ENCODE results near the gene BGN.

The BGN gene

GRCh38 chrX:153476666-153477363 is 18.0 kb upstream of the BGN start:
- DNase-seq (ENCODE audit: low spot score): no peak
- TF ChIP-seq, protein P1, sequence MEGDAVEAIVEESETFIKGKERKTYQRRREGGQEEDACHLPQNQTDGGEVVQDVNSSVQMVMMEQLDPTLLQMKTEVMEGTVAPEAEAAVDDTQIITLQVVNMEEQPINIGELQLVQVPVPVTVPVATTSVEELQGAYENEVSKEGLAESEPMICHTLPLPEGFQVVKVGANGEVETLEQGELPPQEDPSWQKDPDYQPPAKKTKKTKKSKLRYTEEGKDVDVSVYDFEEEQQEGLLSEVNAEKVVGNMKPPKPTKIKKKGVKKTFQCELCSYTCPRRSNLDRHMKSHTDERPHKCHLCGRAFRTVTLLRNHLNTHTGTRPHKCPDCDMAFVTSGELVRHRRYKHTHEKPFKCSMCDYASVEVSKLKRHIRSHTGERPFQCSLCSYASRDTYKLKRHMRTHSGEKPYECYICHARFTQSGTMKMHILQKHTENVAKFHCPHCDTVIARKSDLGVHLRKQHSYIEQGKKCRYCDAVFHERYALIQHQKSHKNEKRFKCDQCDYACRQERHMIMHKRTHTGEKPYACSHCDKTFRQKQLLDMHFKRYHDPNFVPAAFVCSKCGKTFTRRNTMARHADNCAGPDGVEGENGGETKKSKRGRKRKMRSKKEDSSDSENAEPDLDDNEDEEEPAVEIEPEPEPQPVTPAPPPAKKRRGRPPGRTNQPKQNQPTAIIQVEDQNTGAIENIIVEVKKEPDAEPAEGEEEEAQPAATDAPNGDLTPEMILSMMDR (IDR thresholded peaks at IDR 0.05; ENCODE audit: extremely low read depth, missing control alignments): no peak

GRCh38 chrX:153477364-153477857 is 17.4 kb upstream of the BGN start:
- DNase-seq (ENCODE audit: low spot score): no peak
- TF ChIP-seq, protein P1 (IDR thresholded peaks at IDR 0.05; ENCODE audit: extremely low read depth, missing control alignments): no peak

GRCh38 chrX:153477901-153478300 is 16.9 kb upstream of the BGN start:
- TF ChIP-seq, protein P1 (IDR thresholded peaks at IDR 0.05; ENCODE audit: extremely low read depth, missing control alignments): no peak
- no peak for DNase-seq (ENCODE audit: low spot score)

- DNase-seq (ENCODE audit: low spot score): no peak
- TF ChIP-seq, protein P1 (IDR thresholded peaks at IDR 0.05; ENCODE audit: extremely low read depth, missing control alignments): no peak
Measured at GRCh38 chrX:153478746-153479145, 16.0 kb upstream of the BGN start.

DNA sequence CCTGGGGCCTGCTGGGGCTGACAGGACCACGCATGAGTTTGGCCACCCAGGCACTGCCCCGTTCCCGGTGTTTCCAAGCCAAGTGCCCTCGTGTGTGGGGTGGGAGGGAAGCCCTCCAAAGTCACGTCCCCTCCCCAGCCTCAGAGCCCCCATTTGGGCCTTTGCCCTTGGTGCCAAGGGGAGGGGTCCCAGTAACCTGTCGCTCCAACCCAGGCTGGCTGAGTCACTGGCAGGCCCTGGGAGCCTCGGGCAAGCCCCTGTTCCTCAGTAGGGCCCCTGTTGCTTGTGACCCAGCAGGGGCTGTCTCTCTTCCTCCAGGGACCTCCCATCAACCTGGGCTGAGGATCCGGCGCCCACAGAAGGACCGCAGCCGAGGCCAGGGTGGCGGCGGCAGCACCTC is 13.7 kb upstream of the BGN start:
- no peak for DNase-seq (ENCODE audit: low spot score)
- TF ChIP-seq, protein P1 (IDR thresholded peaks at IDR 0.05; ENCODE audit: extremely low read depth, missing control alignments): no peak

DNA sequence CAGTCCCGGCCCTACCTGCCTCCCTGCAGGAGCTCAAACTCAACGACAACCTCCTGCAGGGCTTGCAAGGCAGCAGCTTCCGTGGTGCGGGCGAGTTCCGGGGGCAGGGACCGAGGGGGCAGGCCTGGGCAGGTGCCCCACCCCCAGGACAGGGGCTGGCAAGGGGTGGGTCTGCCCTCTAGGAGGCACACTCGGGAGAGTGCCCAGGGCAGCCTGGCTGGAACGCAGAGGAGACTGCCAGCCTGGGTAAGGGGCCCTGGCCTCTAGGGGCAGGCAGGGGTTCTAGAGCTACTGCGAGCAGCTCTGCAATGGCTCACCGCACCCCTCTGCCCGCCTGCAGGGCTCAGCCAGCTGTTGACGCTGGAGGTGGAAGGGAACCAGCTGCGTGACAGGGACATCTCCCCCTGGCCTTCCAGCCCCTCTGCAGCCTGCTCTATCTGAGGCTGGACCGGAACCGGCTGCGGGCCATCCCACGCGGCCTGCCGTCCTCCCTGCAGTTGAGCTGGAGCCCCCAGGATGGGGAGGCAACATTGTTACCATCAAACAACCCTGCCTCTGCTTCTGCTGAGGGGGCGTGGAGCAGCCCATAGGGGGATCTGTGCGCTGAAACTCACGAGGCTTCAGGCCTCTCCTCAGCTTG is 12.3 kb upstream of the BGN start:
- DNase-seq (ENCODE audit: low spot score): no peak
- TF ChIP-seq, protein P1 (IDR thresholded peaks at IDR 0.05; ENCODE audit: extremely low read depth, missing control alignments): no peak

DNA sequence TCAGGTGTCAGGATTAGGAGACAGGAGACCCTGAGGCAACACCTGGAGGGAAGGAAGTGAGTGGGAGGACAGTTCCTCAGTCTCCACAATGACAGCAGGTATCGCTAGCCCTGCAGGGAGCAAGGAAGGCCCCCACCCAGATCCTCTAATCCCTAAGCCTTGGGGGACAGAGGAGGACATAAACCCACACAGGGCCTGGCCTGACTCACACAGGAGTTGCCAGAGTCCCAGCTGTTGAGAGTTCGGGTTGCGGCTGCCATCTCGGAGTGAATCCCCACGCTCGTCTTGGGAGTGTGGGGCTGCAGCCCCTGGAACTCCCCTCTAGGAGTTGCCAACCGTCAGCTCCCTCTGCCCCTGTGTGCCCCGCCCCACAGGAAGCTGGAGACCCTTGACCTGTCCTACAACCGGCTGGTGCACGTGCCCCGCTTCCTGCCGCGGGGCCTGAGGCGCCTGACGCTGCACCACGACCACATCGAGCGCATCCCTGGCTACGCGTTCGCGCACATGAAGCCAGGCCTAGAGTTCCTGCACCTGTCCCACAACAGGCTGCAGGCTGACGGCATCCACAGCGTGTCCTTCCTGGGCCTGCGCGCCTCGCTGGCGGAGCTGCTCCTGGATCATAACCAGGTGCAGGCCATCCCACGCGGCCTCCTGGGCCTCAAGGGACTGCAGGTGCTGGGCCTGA is 9.2 kb upstream of the BGN start:
- DNase-seq (ENCODE audit: low spot score): no peak
- TF ChIP-seq, protein P1 (IDR thresholded peaks at IDR 0.05; ENCODE audit: extremely low read depth, missing control alignments): no peak

Measured in GM20000 (cell line).